DND-41 (cell line): ENCODE results near the gene UNK.

Experiments
- ATAC-seq: fragments of 200-7000 bp; cut with Tn5 transposase; 3 replicates; pipeline ENCODE4 v1.9.1; 2021; ENCODE audit warnings: low read depth; ENCODE audit not compliant: insufficient read depth
- DNase-seq: peaks from one replicate; pipeline ENCODE4 v3.0.0-alpha.2; 2020
- H2AFZ ChIP-seq: 2 replicates; pipeline ENCODE4 v1.6.0; 2012; ENCODE audit warnings: low read depth, low read length
- H3K27ac ChIP-seq: 2 replicates; pipeline ENCODE4 v1.5.1; 2012; ENCODE audit warnings: low read length, inconsistent platforms
- H3K27me3 ChIP-seq: fragments of 200-600 bp; sonication (generic); 2 replicates; pipeline ENCODE4 v1.6.0; 2012; ENCODE audit warnings: low read length, mild to moderate bottlenecking, inconsistent platforms; ENCODE audit not compliant: insufficient read depth, poor library complexity
- H3K36me3 ChIP-seq: 2 replicates; pipeline ENCODE4 v1.5.1; 2012; ENCODE audit warnings: low read length, inconsistent platforms; ENCODE audit not compliant: insufficient read depth
- H3K4me1 ChIP-seq: 2 replicates; pipeline ENCODE4 v1.5.1; 2012; ENCODE audit warnings: mild to moderate bottlenecking, low read length; ENCODE audit not compliant: insufficient read depth
- H3K4me2 ChIP-seq: 2 replicates; pipeline ENCODE4 v1.6.0; 2012; ENCODE audit warnings: mild to moderate bottlenecking, moderate library complexity, low read length, inconsistent platforms; ENCODE audit not compliant: insufficient read depth
- H3K4me3 ChIP-seq, 2 experiments: fragments of 200-600 bp in 1 of 2; shearing (Covaris generic) in 1 of 2; 2 replicates each; pipeline ENCODE4 v1.5.1; 2012 to 2016; ENCODE audit warnings: inconsistent platforms in 2 of 2, low read length in 2 of 2, mild to moderate bottlenecking in 2 of 2, low read depth in 1 of 2, moderate library complexity in 1 of 2
- H3K79me2 ChIP-seq: 2 replicates; pipeline ENCODE4 v1.6.0; 2012; ENCODE audit warnings: low read length, inconsistent platforms; ENCODE audit not compliant: insufficient read depth
- H3K9ac ChIP-seq: 2 replicates; pipeline ENCODE4 v1.6.0; 2012; ENCODE audit warnings: low read depth, mild to moderate bottlenecking, inconsistent platforms, low read length, moderate library complexity
- H3K9me3 ChIP-seq: 2 replicates; pipeline ENCODE4 v1.5.1; 2012; ENCODE audit warnings: low read length, moderate library complexity, mild to moderate bottlenecking, inconsistent platforms; ENCODE audit not compliant: insufficient read depth, severe bottlenecking
- H4K20me1 ChIP-seq: 2 replicates; pipeline ENCODE4 v1.6.0; 2012; ENCODE audit warnings: low read length; ENCODE audit not compliant: insufficient read depth
- CTCF ChIP-seq: IDR thresholded peaks from 2 replicates; pipeline ENCODE4 v1.5.1; 2012; ENCODE audit warnings: borderline replicate concordance, low read length, moderate library complexity, mild to moderate bottlenecking; ENCODE audit not compliant: poor library complexity, severe bottlenecking; ENCODE audit errors: extremely low read depth
- EZH2 ChIP-seq: IDR thresholded peaks from 3 replicates; pipeline ENCODE4 v1.6.1; 2012; ENCODE audit warnings: borderline replicate concordance, low read depth, mild to moderate bottlenecking, moderate library complexity, low read length, inconsistent platforms; ENCODE audit not compliant: severe bottlenecking

Gene UNK

GRCh38 chr17:75854101-75854748, 69.6 kb downstream of the UNK start:
- H3K36me3 ChIP-seq = peaks cover 20% of the 10 kb centered on the region
- peak overlapping the region; percentile 76 for H3K27ac ChIP-seq
- peak overlapping the region; percentile 25; the same call in 1 of the 2 replicates for H2AFZ ChIP-seq
- no peak for ATAC-seq
- peak overlapping the region; percentile 86 for H3K4me2 ChIP-seq
- peaks cover 5% of the 10 kb centered on the region for H4K20me1 ChIP-seq
- no peaks in the 10 kb centered on the region for H3K9me3 ChIP-seq
- TF ChIP-seq CTCF (no peak), EZH2 (no peak)
- DNase-seq = no peak
- peak overlapping the region; percentile 64 for H3K9ac ChIP-seq
- H3K79me2 ChIP-seq = peaks cover 31% of the 10 kb centered on the region
- H3K4me3 ChIP-seq = peak overlapping the region; percentile 58 to 64; a peak in 3 of 4 replicates
- no peaks in the 10 kb centered on the region for H3K27me3 ChIP-seq
- peaks cover 17% of the 10 kb centered on the region for H3K4me1 ChIP-seq

GRCh38 chr17:75854881-75855309, 70.3 kb downstream of the UNK start:
- DNase-seq = no peak
- ATAC-seq = peak; percentile 25
- Histone ChIP-seq H3K36me3 (peaks cover 13% of the 10 kb centered on the region), H3K79me2 (peaks cover 31% of the 10 kb centered on the region), H2AFZ (peak overlapping the region; percentile 63), H3K4me3 (peak overlapping the region; percentile 58 to 64; a peak in 3 of 4 replicates), H3K27me3 (no peaks in the 10 kb centered on the region), H3K27ac (peak overlapping the region; percentile 76), H4K20me1 (peaks cover 5% of the 10 kb centered on the region), H3K9ac (peak overlapping the region; percentile 64), H3K9me3 (no peaks in the 10 kb centered on the region), H3K4me1 (peaks cover 17% of the 10 kb centered on the region), H3K4me2 (peak overlapping the region; percentile 86)
- TF ChIP-seq EZH2 = no peak
- peak; percentile 36 for TF ChIP-seq CTCF

GRCh38 chr17:75855310-75856061, 70.9 kb downstream of the UNK start, which contains the start of gene WBP2:
Gene WBP2 (minus strand): TSS chr17:75855335. CDS start chr17:75855297, 38 bp downstream.
- TF ChIP-seq EZH2 = no peak
- peak; percentile 76 for TF ChIP-seq CTCF
- Histone ChIP-seq H2AFZ (peak within 1 kb of the TSS; percentile 82), H3K9ac (peak within 1 kb of the TSS; percentile 92), H3K36me3 (peaks cover 12% of the 10 kb centered on the region), H3K4me1 (peaks cover 17% of the 10 kb centered on the region), H3K79me2 (peaks cover 31% of the 10 kb centered on the region), H3K27me3 (no peaks in the 10 kb centered on the region), H3K9me3 (no peaks in the 10 kb centered on the region), H3K4me3 (peak within 1 kb of the TSS; percentile 68 to 95), H3K27ac (peak within 1 kb of the TSS; percentile 95), H3K4me2 (peak within 1 kb of the TSS; percentile 92), H4K20me1 (peaks cover 5% of the 10 kb centered on the region)
- peak; percentile 99 for DNase-seq
- ATAC-seq = peak; percentile 90
